ENCODE results near the gene ART4. TPM values are rescaled to one million over a fixed set of nuclear protein-coding genes. Genes with fewer than 3 reads are reported as not detected.

The ART4 gene
- total RNA-seq, 1 experiment from 2014 or later = 0.57 TPM

GRCh38 chr12:14868916-14869506 is 25.7 kb upstream of the ART4 start:
- Histone ChIP-seq H3K9me3 (0 out of 2 replicates have a peak, but pooled peaks cover 7% of the 10 kb centered on the region), H3K27me3 (replicated peaks; ENCODE audit: control insufficient read depth, insufficient read depth, low read length) (no peaks in the 10 kb centered on the region), H3K36me3 (ENCODE audit: control insufficient read depth, insufficient read depth, low read length) (no peaks in the 10 kb centered on the region), H3K4me1 (no peaks in the 10 kb centered on the region), H3K4me3 (ENCODE audit: low read depth, low read length) (no peak overlapping the region)
- CTCF ChIA-PET = no interaction called here
- Mint-ChIP-seq H3K4me1 (ENCODE audit: low read depth, unreplicated experiment) (no peaks in the 10 kb centered on the region), H3K9me3 (ENCODE audit: unreplicated experiment) (peaks cover 10% of the 10 kb centered on the region), H3K27ac (ENCODE audit: unreplicated experiment) (no peak overlapping the region), H3K4me3 (ENCODE audit: unreplicated experiment) (no peak overlapping the region), H3K27me3 (ENCODE audit: insufficient read depth, unreplicated experiment) (peaks cover 10% of the 10 kb centered on the region), H3K36me3 (ENCODE audit: insufficient read depth, unreplicated experiment) (no peaks in the 10 kb centered on the region)
- POLR2A ChIA-PET = no interaction called here
- DNase-seq = no peak
- TF ChIP-seq, protein P1, sequence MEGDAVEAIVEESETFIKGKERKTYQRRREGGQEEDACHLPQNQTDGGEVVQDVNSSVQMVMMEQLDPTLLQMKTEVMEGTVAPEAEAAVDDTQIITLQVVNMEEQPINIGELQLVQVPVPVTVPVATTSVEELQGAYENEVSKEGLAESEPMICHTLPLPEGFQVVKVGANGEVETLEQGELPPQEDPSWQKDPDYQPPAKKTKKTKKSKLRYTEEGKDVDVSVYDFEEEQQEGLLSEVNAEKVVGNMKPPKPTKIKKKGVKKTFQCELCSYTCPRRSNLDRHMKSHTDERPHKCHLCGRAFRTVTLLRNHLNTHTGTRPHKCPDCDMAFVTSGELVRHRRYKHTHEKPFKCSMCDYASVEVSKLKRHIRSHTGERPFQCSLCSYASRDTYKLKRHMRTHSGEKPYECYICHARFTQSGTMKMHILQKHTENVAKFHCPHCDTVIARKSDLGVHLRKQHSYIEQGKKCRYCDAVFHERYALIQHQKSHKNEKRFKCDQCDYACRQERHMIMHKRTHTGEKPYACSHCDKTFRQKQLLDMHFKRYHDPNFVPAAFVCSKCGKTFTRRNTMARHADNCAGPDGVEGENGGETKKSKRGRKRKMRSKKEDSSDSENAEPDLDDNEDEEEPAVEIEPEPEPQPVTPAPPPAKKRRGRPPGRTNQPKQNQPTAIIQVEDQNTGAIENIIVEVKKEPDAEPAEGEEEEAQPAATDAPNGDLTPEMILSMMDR (IDR thresholded peaks at IDR 0.05; ENCODE audit: insufficient read depth in 1 of 2, low read depth in 1 of 2, low read length in 1 of 2, severe bottlenecking in 1 of 2, unreplicated experiment in 1 of 2) = no peak
- no TSS peak for BruUV-seq (replicated peaks)
- intact Hi-C loops (cut with micrococcal nuclease; ENCODE audit: unreplicated experiment) = no loop called here

GRCh38 chr12:14860490-14860889 is 17.2 kb upstream of the ART4 start:
- CTCF ChIA-PET = no interaction called here
- Histone ChIP-seq H3K36me3 (ENCODE audit: control insufficient read depth, insufficient read depth, low read length) (no peaks in the 10 kb centered on the region), H3K4me1 (no peaks in the 10 kb centered on the region), H3K4me3 (ENCODE audit: low read depth, low read length) (no peak overlapping the region), H3K27me3 (replicated peaks; ENCODE audit: control insufficient read depth, insufficient read depth, low read length) (no peaks in the 10 kb centered on the region), H3K9me3 (peaks cover 7% of the 10 kb centered on the region)
- POLR2A ChIA-PET = no interaction called here
- Mint-ChIP-seq H3K27ac (ENCODE audit: unreplicated experiment) (no peak overlapping the region), H3K36me3 (ENCODE audit: insufficient read depth, unreplicated experiment) (no peaks in the 10 kb centered on the region), H3K4me1 (ENCODE audit: low read depth, unreplicated experiment) (no peaks in the 10 kb centered on the region), H3K27me3 (ENCODE audit: insufficient read depth, unreplicated experiment) (peaks cover 21% of the 10 kb centered on the region), H3K9me3 (ENCODE audit: unreplicated experiment) (peaks cover 30% of the 10 kb centered on the region), H3K4me3 (ENCODE audit: unreplicated experiment) (no peak overlapping the region)
- DNase-seq = no peak
- no TSS peak for BruUV-seq (replicated peaks)
- intact Hi-C loops (cut with micrococcal nuclease; ENCODE audit: unreplicated experiment) = no loop called here
- TF ChIP-seq, protein P1 (IDR thresholded peaks at IDR 0.05; ENCODE audit: insufficient read depth in 1 of 2, low read depth in 1 of 2, low read length in 1 of 2, severe bottlenecking in 1 of 2, unreplicated experiment in 1 of 2) = no peak

DNA sequence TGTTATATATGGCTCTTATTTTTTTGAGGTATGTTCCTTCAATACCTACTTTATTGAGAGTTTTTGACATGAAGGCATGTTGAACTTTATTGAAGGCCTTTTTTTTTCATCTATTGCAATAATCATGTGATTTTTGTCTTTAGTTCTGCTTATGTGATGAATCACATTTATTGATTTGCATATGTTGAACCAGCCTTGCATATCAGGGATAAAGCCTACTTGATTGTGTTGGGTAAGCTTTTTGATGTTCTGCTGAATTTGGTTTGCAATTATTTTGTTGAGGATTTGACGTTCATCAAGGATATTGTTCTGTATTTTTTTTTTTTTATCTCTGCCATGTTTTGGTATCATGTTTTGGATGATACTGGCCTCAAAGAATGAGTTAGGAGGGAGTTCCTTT is 15.2 kb upstream of the ART4 start:
- intact Hi-C loops (cut with micrococcal nuclease; ENCODE audit: unreplicated experiment) = no loop called here
- Histone ChIP-seq H3K27me3 (replicated peaks; ENCODE audit: control insufficient read depth, insufficient read depth, low read length) (no peaks in the 10 kb centered on the region), H3K4me1 (no peaks in the 10 kb centered on the region), H3K36me3 (ENCODE audit: control insufficient read depth, insufficient read depth, low read length) (no peaks in the 10 kb centered on the region), H3K9me3 (peaks cover 7% of the 10 kb centered on the region), H3K4me3 (ENCODE audit: low read depth, low read length) (no peak overlapping the region)
- H3K4me3 Mint-ChIP-seq (ENCODE audit: unreplicated experiment) = no peak overlapping the region
- no peak for DNase-seq
- ChIA-PET POLR2A (no interaction called here), CTCF (no interaction called here)
- no TSS peak for BruUV-seq (replicated peaks)
- no peaks in the 10 kb centered on the region for H3K4me1 Mint-ChIP-seq (ENCODE audit: low read depth, unreplicated experiment)
- TF ChIP-seq, protein P1 (IDR thresholded peaks at IDR 0.05; ENCODE audit: insufficient read depth in 1 of 2, low read depth in 1 of 2, low read length in 1 of 2, severe bottlenecking in 1 of 2, unreplicated experiment in 1 of 2) = no peak
- peaks cover 30% of the 10 kb centered on the region for H3K9me3 Mint-ChIP-seq (ENCODE audit: unreplicated experiment)
- no peak overlapping the region for H3K27ac Mint-ChIP-seq (ENCODE audit: unreplicated experiment)
- H3K27me3 Mint-ChIP-seq (ENCODE audit: insufficient read depth, unreplicated experiment) = peaks cover 17% of the 10 kb centered on the region
- H3K36me3 Mint-ChIP-seq (ENCODE audit: insufficient read depth, unreplicated experiment) = no peaks in the 10 kb centered on the region

Data from Caco-2 (cell line).